BE2C (cell line): ENCODE data around the gene SPTLC3.

Source experiments
- DNase-seq: peaks from one replicate; pipeline ENCODE4 v3.0.0-alpha.2; 2020
- H3K27me3 ChIP-seq: fragments of 250-450 bp; sonication (Bioruptor Pico); 2 replicates; pipeline ENCODE4 v1.5.1; 2020; ENCODE audit warnings: mild to moderate bottlenecking
- H3K36me3 ChIP-seq: fragments of 250-450 bp; sonication (Bioruptor Pico); 2 replicates; pipeline ENCODE4 v1.5.1; 2020; ENCODE audit warnings: mild to moderate bottlenecking
- H3K4me1 ChIP-seq: fragments of 250-450 bp; sonication (Bioruptor Pico); 2 replicates; pipeline ENCODE4 v1.5.1; 2020
- H3K4me3 ChIP-seq: 2 replicates; pipeline ENCODE4 v1.5.1; 2011; ENCODE audit warnings: low read depth, low read length
- H3K9me3 ChIP-seq: fragments of 250-450 bp; sonication (Bioruptor Pico); 2 replicates; pipeline ENCODE4 v1.5.1; 2020
- TF ChIP-seq, protein P1 (sequence below): IDR thresholded peaks from 2 replicates; pipeline ENCODE4 v1.5.1; 2012; ENCODE audit warnings: mild to moderate bottlenecking, low read depth, low read length

The SPTLC3 gene

GRCh38 chr20:13046409-13046808 lies 37.6 kb downstream of the SPTLC3 start:
- no peak overlapping the region for H3K4me3 ChIP-seq
- H3K36me3 ChIP-seq: no peaks in the 10 kb centered on the region
- H3K4me1 ChIP-seq: no peaks in the 10 kb centered on the region
- H3K9me3 ChIP-seq: no peaks in the 10 kb centered on the region
- TF ChIP-seq, protein P1, sequence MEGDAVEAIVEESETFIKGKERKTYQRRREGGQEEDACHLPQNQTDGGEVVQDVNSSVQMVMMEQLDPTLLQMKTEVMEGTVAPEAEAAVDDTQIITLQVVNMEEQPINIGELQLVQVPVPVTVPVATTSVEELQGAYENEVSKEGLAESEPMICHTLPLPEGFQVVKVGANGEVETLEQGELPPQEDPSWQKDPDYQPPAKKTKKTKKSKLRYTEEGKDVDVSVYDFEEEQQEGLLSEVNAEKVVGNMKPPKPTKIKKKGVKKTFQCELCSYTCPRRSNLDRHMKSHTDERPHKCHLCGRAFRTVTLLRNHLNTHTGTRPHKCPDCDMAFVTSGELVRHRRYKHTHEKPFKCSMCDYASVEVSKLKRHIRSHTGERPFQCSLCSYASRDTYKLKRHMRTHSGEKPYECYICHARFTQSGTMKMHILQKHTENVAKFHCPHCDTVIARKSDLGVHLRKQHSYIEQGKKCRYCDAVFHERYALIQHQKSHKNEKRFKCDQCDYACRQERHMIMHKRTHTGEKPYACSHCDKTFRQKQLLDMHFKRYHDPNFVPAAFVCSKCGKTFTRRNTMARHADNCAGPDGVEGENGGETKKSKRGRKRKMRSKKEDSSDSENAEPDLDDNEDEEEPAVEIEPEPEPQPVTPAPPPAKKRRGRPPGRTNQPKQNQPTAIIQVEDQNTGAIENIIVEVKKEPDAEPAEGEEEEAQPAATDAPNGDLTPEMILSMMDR: no peak
- DNase-seq: no peak
- H3K27me3 ChIP-seq: no peaks in the 10 kb centered on the region

GRCh38 chr20:13054011-13054410 lies 45.2 kb downstream of the SPTLC3 start:
- Histone ChIP-seq H3K4me1 (no peaks in the 10 kb centered on the region), H3K9me3 (no peaks in the 10 kb centered on the region), H3K4me3 (no peak overlapping the region), H3K27me3 (peaks cover 3% of the 10 kb centered on the region; the same call in 1 of the 2 replicates), H3K36me3 (no peaks in the 10 kb centered on the region)
- TF ChIP-seq, protein P1: no peak
- DNase-seq: no peak

DNA sequence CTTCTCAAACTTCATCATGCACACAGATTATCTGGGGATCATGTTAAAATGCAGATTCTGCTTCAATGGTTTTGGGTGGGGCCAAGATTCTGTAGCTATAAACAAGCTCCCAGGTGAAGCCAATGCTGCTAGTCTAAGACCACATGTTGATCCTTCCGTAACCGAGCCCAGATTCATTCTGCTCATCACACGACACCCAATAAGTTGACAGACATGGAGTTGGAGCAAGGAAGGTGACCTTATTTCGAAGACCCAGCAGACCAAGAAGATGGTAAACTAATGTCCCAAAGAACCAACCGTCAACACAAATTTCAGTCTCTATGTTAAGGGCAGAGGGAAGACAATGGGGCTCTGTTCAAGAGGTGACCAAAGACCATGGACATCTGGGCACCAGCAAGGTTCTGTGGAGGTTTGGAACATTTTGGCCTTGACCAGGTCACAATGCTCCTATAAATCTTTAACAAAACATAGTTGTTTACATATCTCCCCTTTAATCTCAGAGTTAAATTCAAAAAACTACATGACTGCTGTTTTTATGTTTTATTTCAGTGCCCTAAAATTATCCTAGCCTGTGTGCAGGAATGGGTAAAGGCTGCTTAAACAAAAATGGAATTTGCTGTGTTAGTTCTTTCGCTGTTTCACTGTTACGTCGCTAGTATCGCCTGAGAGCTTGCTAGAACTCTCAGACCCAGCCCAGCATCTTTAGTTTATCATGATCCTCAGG lies 50.1 kb downstream of the SPTLC3 start:
- TF ChIP-seq, protein P1: no peak
- peaks cover 3% of the 10 kb centered on the region; the same call in 1 of the 2 replicates for H3K27me3 ChIP-seq
- H3K4me3 ChIP-seq: no peak overlapping the region
- DNase-seq: no peak
- no peaks in the 10 kb centered on the region for H3K4me1 ChIP-seq
- no peaks in the 10 kb centered on the region for H3K36me3 ChIP-seq
- H3K9me3 ChIP-seq: no peaks in the 10 kb centered on the region

DNA sequence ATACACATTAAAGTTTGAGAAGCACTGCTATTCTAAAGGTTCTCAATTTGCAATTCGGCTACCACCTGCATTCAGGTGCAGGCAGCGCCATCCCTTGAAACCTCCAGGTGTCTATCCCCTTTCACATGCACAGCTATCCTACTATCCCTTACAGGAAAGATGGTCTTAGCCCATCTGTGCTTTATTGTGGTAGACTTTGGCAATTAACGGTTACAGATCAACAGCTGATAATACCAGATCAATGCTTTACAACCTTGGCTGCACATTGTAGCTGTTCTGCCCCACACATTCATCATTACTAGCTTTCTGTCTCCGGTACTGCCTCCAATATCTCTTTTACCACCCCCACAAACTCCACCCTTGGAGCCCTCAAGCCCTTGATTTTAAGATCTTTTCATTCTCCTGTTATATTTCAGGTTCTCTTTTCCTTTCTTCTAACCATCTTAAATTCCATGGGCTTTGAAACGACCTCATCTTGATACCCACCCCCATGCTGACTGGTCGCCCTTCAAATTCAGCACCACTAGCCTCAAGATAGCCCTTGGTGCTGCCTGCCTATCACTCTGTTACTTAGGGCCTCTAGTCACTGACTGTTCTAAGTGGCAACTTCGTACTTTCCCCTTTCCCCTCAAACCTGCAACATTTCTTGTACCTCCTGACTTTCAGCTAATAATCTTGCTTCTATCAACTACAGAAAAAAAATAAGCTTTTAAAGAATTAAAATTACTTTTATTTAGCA lies 50.8 kb downstream of the SPTLC3 start:
- no peak overlapping the region for H3K4me3 ChIP-seq
- TF ChIP-seq, protein P1: no peak
- H3K4me1 ChIP-seq: no peaks in the 10 kb centered on the region
- H3K27me3 ChIP-seq: no peaks in the 10 kb centered on the region
- H3K36me3 ChIP-seq: no peaks in the 10 kb centered on the region
- H3K9me3 ChIP-seq: no peaks in the 10 kb centered on the region
- no peak for DNase-seq

DNA sequence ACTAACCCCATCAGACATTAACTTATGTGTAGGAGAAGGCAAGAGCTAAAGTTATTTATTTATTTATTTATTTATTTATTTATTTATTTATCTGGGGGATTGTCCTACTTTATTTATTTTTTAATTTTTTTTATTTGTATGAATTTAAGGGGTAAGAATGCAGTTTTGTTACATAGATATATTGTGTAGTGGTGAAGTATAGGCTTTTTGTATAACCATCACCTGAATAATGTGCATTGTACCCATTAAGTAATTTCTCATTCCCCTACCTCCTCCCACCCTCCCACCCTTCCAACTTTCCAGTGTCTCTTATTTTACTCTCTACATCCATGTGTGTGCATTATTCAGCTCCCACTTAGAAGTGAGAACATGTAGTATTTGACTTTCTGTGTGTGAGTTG lies 51.6 kb downstream of the SPTLC3 start:
- Histone ChIP-seq H3K4me1 (no peaks in the 10 kb centered on the region), H3K36me3 (no peaks in the 10 kb centered on the region), H3K4me3 (no peak overlapping the region), H3K9me3 (no peaks in the 10 kb centered on the region), H3K27me3 (no peaks in the 10 kb centered on the region)
- DNase-seq: no peak
- TF ChIP-seq, protein P1: no peak

- Histone ChIP-seq H3K4me3 (no peak overlapping the region), H3K36me3 (no peaks in the 10 kb centered on the region), H3K9me3 (no peaks in the 10 kb centered on the region), H3K4me1 (no peaks in the 10 kb centered on the region), H3K27me3 (no peaks in the 10 kb centered on the region)
- DNase-seq: no peak
- TF ChIP-seq, protein P1: no peak
Observed at GRCh38 chr20:13061381-13061780, 52.6 kb downstream of the SPTLC3 start.
